Adrenal gland (tissue), 5 donors: ENCODE data around the gene SDK1.

ENCODE experiments used
- POLR2A ChIP-seq, 2 donors: fragments of 450-650 bp; IDR thresholded peaks; one replicate each; pipeline ENCODE4 v1.6.1; 2017; ENCODE audit warnings: antibody characterized with exemption in 2 of 2, mild to moderate bottlenecking in 2 of 2, moderate library complexity in 1 of 2
- TF ChIP-seq, protein P1 (sequence below), 6 experiments: fragments of 450-650 bp in 4 of 6; fragments of 200-600 bp in 2 of 6; sonication (generic) in 1 of 6; IDR thresholded peaks; 1 replicate in 5 of 6; 2 replicates in 1 of 6; pipeline versions ENCODE4 v1.5.1 to v1.8.0; 2016 to 2021; ENCODE audit warnings: antibody characterized with exemption in 6 of 6, mild to moderate bottlenecking in 2 of 6, moderate library complexity in 1 of 6
- donor health status: DM: no; HTN: no; CAD: no.

DNA sequence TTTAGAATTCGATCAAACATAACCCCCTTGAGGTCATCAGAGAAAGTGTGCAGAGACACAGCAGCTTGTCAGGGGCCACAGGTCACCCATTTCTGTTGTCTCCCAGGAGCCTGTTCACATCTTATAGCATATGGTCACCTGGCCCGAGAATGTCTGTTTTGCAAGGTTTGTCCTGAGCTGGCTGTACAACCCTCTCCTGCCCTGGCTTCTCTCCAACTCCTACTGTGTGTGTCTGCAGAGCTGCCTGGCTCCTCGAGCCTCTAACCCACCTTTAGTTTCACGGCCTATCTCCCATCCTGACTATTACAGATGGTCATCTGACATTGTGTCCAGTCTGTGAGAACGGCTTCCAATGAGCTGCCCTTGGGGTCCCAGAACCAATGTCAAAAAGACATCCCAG is 683.4 kb downstream of the SDK1 start:
- TF ChIP-seq, protein P1, sequence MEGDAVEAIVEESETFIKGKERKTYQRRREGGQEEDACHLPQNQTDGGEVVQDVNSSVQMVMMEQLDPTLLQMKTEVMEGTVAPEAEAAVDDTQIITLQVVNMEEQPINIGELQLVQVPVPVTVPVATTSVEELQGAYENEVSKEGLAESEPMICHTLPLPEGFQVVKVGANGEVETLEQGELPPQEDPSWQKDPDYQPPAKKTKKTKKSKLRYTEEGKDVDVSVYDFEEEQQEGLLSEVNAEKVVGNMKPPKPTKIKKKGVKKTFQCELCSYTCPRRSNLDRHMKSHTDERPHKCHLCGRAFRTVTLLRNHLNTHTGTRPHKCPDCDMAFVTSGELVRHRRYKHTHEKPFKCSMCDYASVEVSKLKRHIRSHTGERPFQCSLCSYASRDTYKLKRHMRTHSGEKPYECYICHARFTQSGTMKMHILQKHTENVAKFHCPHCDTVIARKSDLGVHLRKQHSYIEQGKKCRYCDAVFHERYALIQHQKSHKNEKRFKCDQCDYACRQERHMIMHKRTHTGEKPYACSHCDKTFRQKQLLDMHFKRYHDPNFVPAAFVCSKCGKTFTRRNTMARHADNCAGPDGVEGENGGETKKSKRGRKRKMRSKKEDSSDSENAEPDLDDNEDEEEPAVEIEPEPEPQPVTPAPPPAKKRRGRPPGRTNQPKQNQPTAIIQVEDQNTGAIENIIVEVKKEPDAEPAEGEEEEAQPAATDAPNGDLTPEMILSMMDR (IDR thresholded peaks at IDR 0.05) = no peak
- TF ChIP-seq POLR2A (IDR thresholded peaks at IDR 0.05) = no peak
